ENCODE measurements around the gene HNF1B. TPM values are rescaled to one million over a fixed set of nuclear protein-coding genes. Genes with fewer than 3 reads are reported as not detected.

Gene HNF1B
- total and polyA plus RNA-seq, 10 of the 15 experiments (the other 5 are each of a cell fraction or from before 2014, with no cell fraction given) = 0.51 to 12.7 (median 1.9) TPM

DNA sequence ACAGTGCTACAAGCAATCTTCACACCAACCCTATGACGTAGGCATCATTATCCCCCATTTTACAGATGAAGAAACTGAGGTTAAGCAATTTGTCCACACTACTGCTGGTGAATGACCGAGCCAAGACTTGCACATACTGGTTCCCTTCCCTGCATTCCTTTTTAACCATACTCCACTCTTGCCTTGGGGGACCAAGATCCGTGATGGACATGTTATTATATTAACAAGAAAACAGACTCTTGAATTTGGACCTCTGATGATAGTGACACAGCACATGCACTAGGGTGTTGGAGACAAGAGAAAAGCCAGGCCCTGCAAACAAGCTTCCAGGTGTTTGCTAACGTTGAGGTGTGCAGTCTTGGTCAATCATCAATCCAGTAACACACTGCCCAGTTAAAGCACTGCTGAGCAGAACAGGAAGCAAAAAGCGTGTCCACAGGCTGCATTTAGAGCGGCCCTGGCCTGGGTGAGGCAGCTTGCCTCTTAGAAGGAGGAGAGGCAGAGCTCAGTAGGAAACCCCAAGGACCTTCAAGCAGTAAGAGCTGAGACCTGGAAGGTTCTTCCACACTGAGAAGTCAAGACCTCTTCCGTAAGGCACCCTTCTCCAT is 36.7 kb downstream of the HNF1B start:
- Histone ChIP-seq H2AFZ (ENCODE audit: control insufficient read depth, low read depth, low read length) (no peak overlapping the region), H3K4me3 (no peak overlapping the region), H3K27me3 (replicated peaks in 1 of 2; ENCODE audit: control insufficient read depth in 2 of 2, insufficient read depth in 2 of 2, low read length in 1 of 2) (no peaks in the 10 kb centered on the region), H3K79me2 (ENCODE audit: control insufficient read depth, insufficient read depth, low read length) (no peaks in the 10 kb centered on the region), H3K36me3 (ENCODE audit: control insufficient read depth in 2 of 2, insufficient read depth in 2 of 2, low read length in 1 of 2) (peaks cover 0 to 7% of the 10 kb centered on the region in 2 experiments; a peak in 2 of 4 replicates), H3K9ac (ENCODE audit: control insufficient read depth, insufficient read depth, low read length) (no peak overlapping the region), H3K9me3 (replicated peaks; ENCODE audit: control insufficient read depth, insufficient read depth, low read length) (no peaks in the 10 kb centered on the region), H3K27ac (ENCODE audit: control insufficient read depth, insufficient read depth) (no peak overlapping the region), H3K4me2 (ENCODE audit: control insufficient read depth, insufficient read depth) (no peak overlapping the region), H4K20me1 (ENCODE audit: control insufficient read depth, insufficient read depth) (no peaks in the 10 kb centered on the region), H3K4me1 (ENCODE audit: control insufficient read depth, insufficient read depth, low read length) (no peaks in the 10 kb centered on the region)
- POLR2A ChIA-PET = interaction anchor here (0.7 to 1.5 kb wide), 2 partner anchors 13 to 34 kb away, joined by 3 read pairs; no protein-coding TSS in a partner anchor
- in situ Hi-C loops (cut with MboI) = no loop called here
- 62% methylated on average over 7 of the region's 7 CpGs for WGBS (ENCODE audit: insufficient coverage, insufficient replicate concordance, low lambda C conversion rate, missing lambda C conversion rate)
- no peak for FAIRE-seq
- TF ChIP-seq RCOR1 (conservative IDR thresholded peaks at IDR 0.05; ENCODE audit: low read depth, low read length) (no peak), SMARCA5 (IDR thresholded peaks at IDR 0.05) (no peak), NR2C1 (IDR thresholded peaks at IDR 0.05) (no peak)
- DNase-seq (ENCODE audit: low read depth, low spot score) = no peak
- RAD21 ChIA-PET (ENCODE audit: unreplicated experiment) = interaction anchor here (1.5 kb wide), 1 partner anchor 62 kb away, joined by 4 read pairs; no protein-coding TSS in a partner anchor
- CTCF ChIA-PET = interaction anchor here (1.3 kb wide), 1 partner anchor 84 kb away, joined by 6 read pairs; no protein-coding TSS in a partner anchor
- BruUV-seq (replicated peaks) = no TSS peak
- ATAC-seq = peak; percentile 44
- intact Hi-C loops (cut with micrococcal nuclease; ENCODE audit: unreplicated experiment) = loop anchor here (10.0 kb wide), 1 partner anchor 183 kb away; no protein-coding TSS in a partner anchor
- SMC1A ChIA-PET (ENCODE audit: uncharacterized antibody, unreplicated experiment) = interaction anchor here (2.1 to 2.5 kb wide), 2 partner anchors 62 to 84 kb away, joined by 5 to 10 read pairs; no protein-coding TSS in a partner anchor

DNA sequence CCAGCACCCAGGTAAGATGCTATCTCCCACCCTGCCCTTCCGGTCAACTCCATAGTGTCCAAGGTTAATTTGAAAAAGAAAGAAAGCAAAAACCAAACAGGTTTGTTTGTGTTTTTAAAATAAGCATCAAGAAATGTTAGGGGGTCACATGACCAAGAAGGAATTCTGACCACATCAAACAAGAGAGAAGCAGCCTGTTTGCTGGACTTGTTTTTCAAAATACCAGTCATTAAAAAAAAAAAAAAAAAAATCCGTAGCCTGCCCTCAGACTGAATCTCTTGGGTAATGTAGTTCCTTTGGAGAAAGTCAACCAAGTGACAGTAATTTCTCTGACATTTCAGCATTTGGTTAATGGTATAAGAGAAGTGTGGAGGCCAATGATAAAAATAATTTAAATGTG is 38.4 kb downstream of the HNF1B start:
- no peak for DNase-seq (ENCODE audit: low read depth, low spot score)
- H3K4me3 ChIP-seq = no peak overlapping the region
- ChIA-PET CTCF (interaction anchor here (1.0 to 6.0 kb wide), 5 partner anchors 33 to 110 kb away, joined by 3 to 78 read pairs (median 9); no protein-coding TSS in a partner anchor), POLR2A (interaction anchor here (0.7 kb wide), 1 partner anchor 70 kb away, joined by 3 read pairs; no protein-coding TSS in a partner anchor), SMC1A (ENCODE audit: uncharacterized antibody, unreplicated experiment) (interaction anchor here (0.6 to 1.7 kb wide), 7 partner anchors 40 to 136 kb away, joined by 3 to 6 read pairs (median 3); no protein-coding TSS in a partner anchor), RAD21 (ENCODE audit: unreplicated experiment) (interaction anchor here (6.0 kb wide), 1 partner anchor 64 kb away, joined by 29 read pairs; no protein-coding TSS in a partner anchor)
- intact Hi-C loops (cut with micrococcal nuclease; ENCODE audit: unreplicated experiment) (loop anchor here (10.0 kb wide), 1 partner anchor 182 kb away; no protein-coding TSS in a partner anchor), in situ Hi-C loops (cut with MboI) (no loop called here)
- H3K27ac ChIP-seq (ENCODE audit: control insufficient read depth, insufficient read depth) = no peak overlapping the region
- H3K9ac ChIP-seq (ENCODE audit: control insufficient read depth, insufficient read depth, low read length) = no peak overlapping the region
- peaks cover 0 to 5% of the 10 kb centered on the region in 2 experiments; a peak in 2 of 4 replicates for H3K36me3 ChIP-seq (ENCODE audit: control insufficient read depth in 2 of 2, insufficient read depth in 2 of 2, low read length in 1 of 2)
- no peak for ATAC-seq
- H3K4me2 ChIP-seq (ENCODE audit: control insufficient read depth, insufficient read depth) = no peak overlapping the region
- WGBS (ENCODE audit: insufficient coverage, insufficient replicate concordance, low lambda C conversion rate, missing lambda C conversion rate) = 21% methylated on average over 2 of the region's 2 CpGs
- no TSS peak for BruUV-seq (replicated peaks)
- no peaks in the 10 kb centered on the region for H3K27me3 ChIP-seq (replicated peaks in 1 of 2; ENCODE audit: control insufficient read depth in 2 of 2, insufficient read depth in 2 of 2, low read length in 1 of 2)
- no peak for FAIRE-seq
- no peaks in the 10 kb centered on the region for H3K4me1 ChIP-seq (ENCODE audit: control insufficient read depth, insufficient read depth, low read length)
- no peaks in the 10 kb centered on the region for H4K20me1 ChIP-seq (ENCODE audit: control insufficient read depth, insufficient read depth)
- no peaks in the 10 kb centered on the region for H3K9me3 ChIP-seq (replicated peaks; ENCODE audit: control insufficient read depth, insufficient read depth, low read length)
- H2AFZ ChIP-seq (ENCODE audit: control insufficient read depth, low read depth, low read length) = no peak overlapping the region
- H3K79me2 ChIP-seq (ENCODE audit: control insufficient read depth, insufficient read depth, low read length) = no peaks in the 10 kb centered on the region
- TF ChIP-seq RAD21 (IDR thresholded peaks at IDR 0.05; ENCODE audit: insufficient read depth, low read depth, low read length) (no peak), CREB1 (IDR thresholded peaks at IDR 0.05; ENCODE audit: low read depth) (no peak), NFXL1 (IDR thresholded peaks at IDR 0.05; ENCODE audit: borderline replicate concordance) (no peak), BHLHE40 (IDR thresholded peaks at IDR 0.05; ENCODE audit: borderline replicate concordance in 1 of 2, low read depth in 2 of 2, low read length in 1 of 2) (no peak), HDAC2 (IDR thresholded peaks at IDR 0.05) (no peak), ESRRA (IDR thresholded peaks at IDR 0.05; ENCODE audit: low read length) (no peak), SMAD1 (IDR thresholded peaks at IDR 0.05; ENCODE audit: low read depth, partially characterized antibody) (no peak), TAF1 (IDR thresholded peaks at IDR 0.05; ENCODE audit: borderline replicate concordance, low read depth, low read length) (no peak), NFYA (IDR thresholded peaks at IDR 0.05; ENCODE audit: borderline replicate concordance, low read depth, low read length) (no peak), HDGF (IDR thresholded peaks at IDR 0.05) (no peak), IKZF1 (conservative IDR thresholded peaks at IDR 0.05) (no peak), ZNF622 (IDR thresholded peaks at IDR 0.05) (no peak)
- TF ChIP-seq, protein P1, sequence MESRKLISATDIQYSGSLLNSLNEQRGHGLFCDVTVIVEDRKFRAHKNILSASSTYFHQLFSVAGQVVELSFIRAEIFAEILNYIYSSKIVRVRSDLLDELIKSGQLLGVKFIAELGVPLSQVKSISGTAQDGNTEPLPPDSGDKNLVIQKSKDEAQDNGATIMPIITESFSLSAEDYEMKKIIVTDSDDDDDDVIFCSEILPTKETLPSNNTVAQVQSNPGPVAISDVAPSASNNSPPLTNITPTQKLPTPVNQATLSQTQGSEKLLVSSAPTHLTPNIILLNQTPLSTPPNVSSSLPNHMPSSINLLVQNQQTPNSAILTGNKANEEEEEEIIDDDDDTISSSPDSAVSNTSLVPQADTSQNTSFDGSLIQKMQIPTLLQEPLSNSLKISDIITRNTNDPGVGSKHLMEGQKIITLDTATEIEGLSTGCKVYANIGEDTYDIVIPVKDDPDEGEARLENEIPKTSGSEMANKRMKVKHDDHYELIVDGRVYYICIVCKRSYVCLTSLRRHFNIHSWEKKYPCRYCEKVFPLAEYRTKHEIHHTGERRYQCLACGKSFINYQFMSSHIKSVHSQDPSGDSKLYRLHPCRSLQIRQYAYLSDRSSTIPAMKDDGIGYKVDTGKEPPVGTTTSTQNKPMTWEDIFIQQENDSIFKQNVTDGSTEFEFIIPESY (IDR thresholded peaks at IDR 0.05) = no peak
